HepG2 (cell line): ENCODE results near the gene AMOTL2. TPM values are rescaled to one million over a fixed set of nuclear protein-coding genes. Genes with fewer than 3 reads are reported as not detected.
A peak's percentile ranks its signal among the peaks of the same experiment; 100 is the strongest.

ENCODE experiments used
- AGO2 ChIP-seq: fragments of 200-400 bp; formaldehyde crosslinking; optimal IDR thresholded peaks from 2 replicates; pipeline ENCODE3; 2017; ENCODE audit warnings: mild to moderate bottlenecking, low read depth, low read length, moderate library complexity
- CC2D1A ChIP-seq: sonication (generic); formaldehyde crosslinking; IDR thresholded peaks from 2 replicates; pipeline ENCODE4 v1.8.1; 2023; ENCODE audit warnings: mild to moderate bottlenecking, missing genetic modification reagents
- FOSL2 ChIP-seq: sonication (generic); formaldehyde crosslinking; IDR thresholded peaks from 2 replicates; pipeline ENCODE4 v1.4.0; 2020; ENCODE audit warnings: missing genetic modification reagents
- GABPB1 ChIP-seq: IDR thresholded peaks from 2 replicates; pipeline ENCODE4 v1.6.1; 2016; ENCODE audit warnings: mild to moderate bottlenecking, missing genetic modification reagents, moderate library complexity, missing compliant biosample characterization
- KAT7 ChIP-seq: IDR thresholded peaks from 2 replicates; pipeline ENCODE4 v1.6.1; 2018; ENCODE audit warnings: borderline replicate concordance, missing compliant biosample characterization
- NCOA2 ChIP-seq: sonication (generic); formaldehyde crosslinking; IDR thresholded peaks from 2 replicates; pipeline ENCODE4 v1.8.0; 2022; ENCODE audit warnings: inconsistent platforms
- NR2F1 ChIP-seq, 2 experiments: fragments of 450-650 bp in 1 of 2; formaldehyde crosslinking in 1 of 2; IDR thresholded peaks; 2 replicates each; pipeline versions ENCODE4 v1.5.0 to v1.6.1; 2016 to 2020; ENCODE audit warnings: mild to moderate bottlenecking in 1 of 2, missing compliant biosample characterization in 1 of 2, missing genetic modification reagents in 1 of 2, moderate library complexity in 1 of 2
- NR2F6 ChIP-seq, 2 experiments: IDR thresholded peaks; 2 replicates each; pipeline ENCODE4 v1.6.1; 2016; ENCODE audit warnings: antibody characterized with exemption in 1 of 2, mild to moderate bottlenecking in 1 of 2
- NRL ChIP-seq: sonication (generic); formaldehyde crosslinking; IDR thresholded peaks from 2 replicates; pipeline ENCODE4 v1.5.0; 2020; ENCODE audit warnings: missing genetic modification reagents, mild to moderate bottlenecking, moderate library complexity, borderline replicate concordance
- POLR2AphosphoS2 ChIP-seq: IDR thresholded peaks from 2 replicates; pipeline ENCODE4 v1.6.1; 2011; ENCODE audit warnings: low read depth, low read length, improper control_type of control experiment
- SAP130 ChIP-seq: IDR thresholded peaks from 2 replicates; pipeline ENCODE4 v1.6.1; 2016; ENCODE audit warnings: low read depth
- SOX13 ChIP-seq, 3 experiments: fragments of 450-650 bp in 1 of 3; sonication (generic) in 1 of 3; formaldehyde crosslinking in 1 of 3; IDR thresholded peaks in 2 of 3; conservative IDR thresholded peaks in 1 of 3; 2 replicates each; pipeline versions ENCODE4 v1.5.0 to v1.6.1; 2016 to 2020; ENCODE audit warnings: antibody characterized with exemption in 1 of 3, mild to moderate bottlenecking in 1 of 3, missing compliant biosample characterization in 1 of 3, missing genetic modification reagents in 1 of 3, moderate library complexity in 1 of 3
- SP140L ChIP-seq: sonication (generic); formaldehyde crosslinking; IDR thresholded peaks from 2 replicates; pipeline ENCODE4 v1.4.0; 2020; ENCODE audit warnings: missing genetic modification reagents, borderline replicate concordance
- SP5 ChIP-seq: IDR thresholded peaks from 2 replicates; pipeline ENCODE4 v1.6.1; 2016; ENCODE audit warnings: low read depth, borderline replicate concordance
- SRF ChIP-seq: IDR thresholded peaks from 2 replicates; pipeline ENCODE4 v1.6.1; 2011; ENCODE audit warnings: mild to moderate bottlenecking, low read depth, low read length, moderate library complexity
- SRSF9 ChIP-seq: fragments of 200-400 bp; formaldehyde crosslinking; IDR thresholded peaks from 2 replicates; pipeline ENCODE4 v1.6.1; 2018; ENCODE audit warnings: borderline replicate concordance, mild to moderate bottlenecking, low read depth, low read length; ENCODE audit not compliant: insufficient read depth, poor library complexity, severe bottlenecking
- STAG1 ChIP-seq: sonication (generic); formaldehyde crosslinking; IDR thresholded peaks from 2 replicates; pipeline ENCODE4 v1.4.0; 2020; ENCODE audit warnings: missing genetic modification reagents
- TBX3 ChIP-seq: fragments of 450-650 bp; IDR thresholded peaks from 2 replicates; pipeline ENCODE4 v1.6.1; 2017; ENCODE audit warnings: antibody characterized with exemption, mild to moderate bottlenecking, inconsistent platforms, borderline replicate concordance
- ZNF331 ChIP-seq: sonication (generic); formaldehyde crosslinking; IDR thresholded peaks from 2 replicates; pipeline ENCODE4 v1.4.0; 2020; ENCODE audit warnings: missing genetic modification reagents
- polyA plus RNA-seq, 8 experiments: library from polyadenylated mRNA; depleted of rRNA in 3 of 8; stranded (reverse) in 7 of 8; unstranded in 1 of 8; fragments of >200 nt; fragmentation: Illumina TruSeq in 4 of 8; extraction: Trizol in 4 of 8; gene quantifications; 2 replicates each; pipeline versions ENCODE4 v1.2.1 to v1.2.3, GENCODE V29; 2011 to 2016; ENCODE audit warnings: low read depth in 4 of 8, missing spikeins in 1 of 8, mixed read lengths in 1 of 8; ENCODE audit not compliant: insufficient read depth in 1 of 8
- total RNA-seq, 5 experiments: library from RNA; depleted of rRNA; stranded (reverse); fragments of >200 nt; fragmentation: Illumina TruSeq; extraction: Trizol; gene quantifications; 2 replicates each; pipeline ENCODE4 v1.2.3, GENCODE V29; 2016; ENCODE audit warnings: low read depth in 1 of 5
- TF ChIP-seq, protein P1 (sequence below): sonication (generic); formaldehyde crosslinking; IDR thresholded peaks from 2 replicates; pipeline ENCODE4 v1.5.1; 2020; ENCODE audit warnings: mild to moderate bottlenecking, missing genetic modification reagents, moderate library complexity
- TF ChIP-seq, protein P2 (sequence below): sonication (generic); formaldehyde crosslinking; IDR thresholded peaks from 2 replicates; pipeline ENCODE4 v1.4.0; 2020; ENCODE audit warnings: missing genetic modification reagents

Gene AMOTL2
- total and polyA plus RNA-seq, 2 of the 13 experiments (the other 11 are each of a cell fraction or from before 2014, with no cell fraction given), result 17.3 to 18.5 TPM

GRCh38 chr3:134357914-134358811, 16.1 kb downstream of the AMOTL2 start (continued):
- TF ChIP-seq NRL (CRISPR knock-in tag) (no peak), ZNF331 (peak; percentile 32; the same call in 1 of the 2 replicates), SOX13 (IDR thresholded peaks at IDR 0.05) (no peak), SOX13 (CRISPR knock-in tag; conservative IDR thresholded peaks at IDR 0.05 in 1 of 2, IDR thresholded peaks at IDR 0.05 in 1 of 2) (peak in 1 of 2 experiments; percentile 33; a peak in 1 of 4 replicates), TBX3 (no peak), CC2D1A (CRISPR knock-in tag) (no peak), SAP130 (CRISPR knock-in tag) (peak; percentile 47), SRSF9 (no peak), SRF (no peak), NCOA2 (CRISPR knock-in tag) (peak; percentile 61; the same call in 1 of the 2 replicates), POLR2AphosphoS2 (peak; percentile 52; the same call in 1 of the 2 replicates), NR2F1 (CRISPR knock-in tag; IDR thresholded peaks at IDR 0.05) (0 out of 4 replicates have a peak, but pooled peaks of 1 of the 2 experiments have one; percentile 31), KAT7 (CRISPR knock-in tag) (no peak), SP140L (CRISPR knock-in tag) (no peak), GABPB1 (CRISPR knock-in tag) (0 out of 2 replicates have a peak, but pooled peaks have one; percentile 5), FOSL2 (CRISPR knock-in tag) (peak; percentile 33; the same call in 1 of the 2 replicates), AGO2 (peak; percentile 16), SP5 (CRISPR knock-in tag) (peak; percentile 27; the same call in 1 of the 2 replicates), STAG1 (CRISPR knock-in tag) (peak; percentile 47), NR2F6 (IDR thresholded peaks at IDR 0.05) (peak; percentile 34; the same call in 1 of the 2 replicates), NR2F6 (CRISPR knock-in tag; IDR thresholded peaks at IDR 0.05) (no peak; the same call in 1 of the 2 replicates)
- TF ChIP-seq, protein P1, sequence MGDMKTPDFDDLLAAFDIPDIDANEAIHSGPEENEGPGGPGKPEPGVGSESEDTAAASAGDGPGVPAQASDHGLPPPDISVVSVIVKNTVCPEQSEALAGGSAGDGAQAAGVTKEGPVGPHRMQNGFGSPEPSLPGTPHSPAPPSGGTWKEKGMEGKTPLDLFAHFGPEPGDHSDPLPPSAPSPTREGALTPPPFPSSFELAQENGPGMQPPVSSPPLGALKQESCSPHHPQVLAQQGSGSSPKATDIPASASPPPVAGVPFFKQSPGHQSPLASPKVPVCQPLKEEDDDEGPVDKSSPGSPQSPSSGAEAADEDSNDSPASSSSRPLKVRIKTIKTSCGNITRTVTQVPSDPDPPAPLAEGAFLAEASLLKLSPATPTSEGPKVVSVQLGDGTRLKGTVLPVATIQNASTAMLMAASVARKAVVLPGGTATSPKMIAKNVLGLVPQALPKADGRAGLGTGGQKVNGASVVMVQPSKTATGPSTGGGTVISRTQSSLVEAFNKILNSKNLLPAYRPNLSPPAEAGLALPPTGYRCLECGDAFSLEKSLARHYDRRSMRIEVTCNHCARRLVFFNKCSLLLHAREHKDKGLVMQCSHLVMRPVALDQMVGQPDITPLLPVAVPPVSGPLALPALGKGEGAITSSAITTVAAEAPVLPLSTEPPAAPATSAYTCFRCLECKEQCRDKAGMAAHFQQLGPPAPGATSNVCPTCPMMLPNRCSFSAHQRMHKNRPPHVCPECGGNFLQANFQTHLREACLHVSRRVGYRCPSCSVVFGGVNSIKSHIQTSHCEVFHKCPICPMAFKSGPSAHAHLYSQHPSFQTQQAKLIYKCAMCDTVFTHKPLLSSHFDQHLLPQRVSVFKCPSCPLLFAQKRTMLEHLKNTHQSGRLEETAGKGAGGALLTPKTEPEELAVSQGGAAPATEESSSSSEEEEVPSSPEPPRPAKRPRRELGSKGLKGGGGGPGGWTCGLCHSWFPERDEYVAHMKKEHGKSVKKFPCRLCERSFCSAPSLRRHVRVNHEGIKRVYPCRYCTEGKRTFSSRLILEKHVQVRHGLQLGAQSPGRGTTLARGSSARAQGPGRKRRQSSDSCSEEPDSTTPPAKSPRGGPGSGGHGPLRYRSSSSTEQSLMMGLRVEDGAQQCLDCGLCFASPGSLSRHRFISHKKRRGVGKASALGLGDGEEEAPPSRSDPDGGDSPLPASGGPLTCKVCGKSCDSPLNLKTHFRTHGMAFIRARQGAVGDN (CRISPR knock-in tag), result peak; percentile 42; the same call in 1 of the 2 replicates
- TF ChIP-seq, protein P2, sequence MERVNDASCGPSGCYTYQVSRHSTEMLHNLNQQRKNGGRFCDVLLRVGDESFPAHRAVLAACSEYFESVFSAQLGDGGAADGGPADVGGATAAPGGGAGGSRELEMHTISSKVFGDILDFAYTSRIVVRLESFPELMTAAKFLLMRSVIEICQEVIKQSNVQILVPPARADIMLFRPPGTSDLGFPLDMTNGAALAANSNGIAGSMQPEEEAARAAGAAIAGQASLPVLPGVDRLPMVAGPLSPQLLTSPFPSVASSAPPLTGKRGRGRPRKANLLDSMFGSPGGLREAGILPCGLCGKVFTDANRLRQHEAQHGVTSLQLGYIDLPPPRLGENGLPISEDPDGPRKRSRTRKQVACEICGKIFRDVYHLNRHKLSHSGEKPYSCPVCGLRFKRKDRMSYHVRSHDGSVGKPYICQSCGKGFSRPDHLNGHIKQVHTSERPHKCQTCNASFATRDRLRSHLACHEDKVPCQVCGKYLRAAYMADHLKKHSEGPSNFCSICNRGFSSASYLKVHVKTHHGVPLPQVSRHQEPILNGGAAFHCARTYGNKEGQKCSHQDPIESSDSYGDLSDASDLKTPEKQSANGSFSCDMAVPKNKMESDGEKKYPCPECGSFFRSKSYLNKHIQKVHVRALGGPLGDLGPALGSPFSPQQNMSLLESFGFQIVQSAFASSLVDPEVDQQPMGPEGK (CRISPR knock-in tag), result 0 out of 2 replicates have a peak, but pooled peaks have one; percentile 17
